HG03066 (cell line): Measurements from ENCODE around the gene SSU72.

ENCODE experiments used
- ATAC-seq: cut with Tn5 transposase; IDR thresholded peaks from one replicate; pipeline ENCODE4 v1.9.1; 2021; ENCODE audit warnings: low read depth; ENCODE audit not compliant: unreplicated experiment

SSU72 gene

GRCh38 chr1:1545946-1546737 lies 28.5 kb downstream of the SSU72 start:
- ATAC-seq, result no peak

DNA sequence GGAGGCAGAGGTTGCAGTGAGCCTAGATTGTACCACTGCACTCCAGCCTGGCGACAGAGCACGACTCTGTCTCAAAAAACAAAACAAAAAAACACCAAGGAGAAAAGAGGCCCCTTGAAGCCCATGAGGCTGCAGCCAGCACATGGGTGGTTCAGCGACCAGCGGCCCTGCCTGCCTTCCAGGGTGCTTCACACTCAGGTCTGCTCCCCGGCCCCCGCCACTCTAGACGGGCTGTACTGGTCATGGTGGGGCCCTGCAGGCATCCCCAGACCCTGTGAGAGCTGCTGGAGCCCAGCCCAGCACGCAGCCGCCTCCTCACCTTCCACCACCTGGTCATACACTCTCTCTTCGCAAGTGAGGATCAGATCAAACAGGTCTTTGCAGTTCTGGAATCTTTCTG lies 30.1 kb downstream of the SSU72 start:
- ATAC-seq, result no peak

GRCh38 chr1:1543706-1544099 lies 31.0 kb downstream of the SSU72 start:
- ATAC-seq, result no peak

- ATAC-seq, result no peak
Measured at GRCh38 chr1:1542766-1543705, 31.6 kb downstream of the SSU72 start.

GRCh38 chr1:1541956-1542765 lies 32.5 kb downstream of the SSU72 start:
- no peak for ATAC-seq

DNA sequence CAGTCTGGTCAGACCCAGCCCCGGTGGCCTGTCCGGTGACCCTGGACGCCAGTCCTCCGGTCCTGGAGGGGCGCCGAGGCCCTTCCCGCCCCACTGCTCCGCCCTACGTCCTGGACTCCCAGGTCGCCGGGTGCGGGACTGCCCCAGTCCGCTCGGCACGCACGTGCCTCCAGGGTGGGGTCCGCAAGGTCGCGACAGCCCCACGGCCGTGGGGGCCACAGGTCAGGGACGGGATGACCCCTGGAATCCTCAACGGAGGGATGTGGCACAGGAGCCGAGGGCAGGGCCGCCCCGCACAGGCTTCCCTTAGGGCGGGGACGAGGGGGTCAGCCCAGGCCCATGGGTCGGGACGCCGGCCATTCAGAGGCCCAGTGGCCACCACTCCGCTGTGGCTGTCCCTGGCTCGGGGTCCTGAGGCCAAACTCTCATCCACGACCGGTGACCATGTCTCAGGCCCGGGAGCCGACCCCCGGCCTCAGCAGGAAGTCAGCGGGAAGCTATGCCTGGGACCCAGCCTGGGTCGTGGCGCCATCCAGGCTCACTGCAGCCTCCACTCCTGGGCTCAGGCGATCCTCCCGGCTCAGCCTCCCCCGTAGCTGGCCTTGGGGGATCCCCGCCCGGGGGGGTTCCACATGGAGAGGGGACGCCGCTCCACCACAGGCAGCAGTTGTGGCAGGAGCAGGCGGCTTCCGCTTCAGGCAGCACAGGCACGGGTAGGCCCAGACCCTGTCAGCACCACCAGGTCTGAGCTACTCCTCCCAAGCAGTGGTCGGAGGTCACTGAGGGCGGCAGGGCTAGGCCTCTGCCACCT lies 33.6 kb downstream of the SSU72 start:
- no peak for ATAC-seq

GRCh38 chr1:1540090-1540817 lies 34.4 kb downstream of the SSU72 start, which contains the start of gene TMEM240:
Gene TMEM240 (minus strand): TSS chr1:1540624. CDS start chr1:1540346, 278 bp downstream.
- ATAC-seq, result no peak

DNA sequence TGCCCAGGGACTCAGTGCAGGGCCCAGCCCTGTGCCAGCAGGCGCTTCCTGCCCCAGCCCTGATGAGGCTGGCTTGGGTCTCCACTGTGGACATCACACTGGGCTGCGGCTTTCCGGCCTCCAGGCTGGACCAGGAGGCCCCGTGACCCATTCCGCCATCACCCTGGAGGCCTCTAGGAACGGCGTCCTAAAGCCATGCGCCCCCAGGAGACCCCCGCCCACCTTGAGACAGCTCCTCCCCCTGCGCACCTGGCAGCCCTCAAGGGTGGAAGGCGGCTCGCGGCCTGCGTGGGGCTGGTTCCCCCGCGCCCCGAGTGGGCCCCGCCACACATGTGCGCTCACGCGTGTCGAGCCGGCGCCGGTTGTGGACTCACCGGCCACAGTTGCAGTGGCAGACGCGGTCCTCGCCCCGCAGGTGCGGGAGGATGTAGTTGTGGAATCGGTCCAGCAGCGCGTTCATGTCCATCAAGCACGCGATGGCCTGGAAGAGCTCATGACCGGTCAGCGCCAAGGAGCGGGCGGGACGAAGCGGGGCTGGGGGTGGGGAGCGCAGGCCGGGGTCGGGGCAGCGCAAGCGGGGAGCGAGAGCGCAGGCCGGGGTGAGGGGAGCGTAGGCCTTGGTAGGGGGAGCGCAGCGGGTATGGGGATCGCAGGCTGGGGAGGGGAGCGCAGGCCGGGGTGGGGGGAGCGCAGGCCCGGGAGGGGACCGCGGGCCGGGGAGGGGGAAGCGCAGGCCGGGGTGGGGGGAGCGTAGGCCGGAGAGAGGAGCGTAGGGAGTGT lies 35.2 kb downstream of the SSU72 start:
- ATAC-seq, result no peak

- ATAC-seq, result no peak
Measured at GRCh38 chr1:1538989-1539309, 35.7 kb downstream of the SSU72 start.

DNA sequence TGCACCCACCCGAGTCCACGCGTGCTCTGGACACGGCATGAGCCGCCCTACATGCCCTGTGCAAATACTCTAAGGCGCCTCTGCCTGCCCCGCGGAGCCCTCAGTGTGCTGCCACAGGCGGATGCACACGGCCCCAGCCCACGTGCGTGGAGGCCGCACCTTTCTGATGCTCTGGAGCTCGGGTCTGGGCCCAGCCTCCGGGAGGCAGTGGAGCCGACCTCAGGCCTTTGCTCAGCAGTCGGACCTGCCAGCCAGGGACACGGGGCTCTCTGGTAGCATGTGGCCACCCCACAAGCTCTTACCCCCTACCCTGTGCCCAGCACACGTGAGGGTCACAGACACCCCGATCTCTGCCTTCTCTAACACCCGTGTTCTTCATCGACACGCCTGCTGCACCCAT lies 36.3 kb downstream of the SSU72 start:
- ATAC-seq, result no peak

GRCh38 chr1:1537626-1538250 lies 36.9 kb downstream of the SSU72 start:
- ATAC-seq, result no peak

DNA sequence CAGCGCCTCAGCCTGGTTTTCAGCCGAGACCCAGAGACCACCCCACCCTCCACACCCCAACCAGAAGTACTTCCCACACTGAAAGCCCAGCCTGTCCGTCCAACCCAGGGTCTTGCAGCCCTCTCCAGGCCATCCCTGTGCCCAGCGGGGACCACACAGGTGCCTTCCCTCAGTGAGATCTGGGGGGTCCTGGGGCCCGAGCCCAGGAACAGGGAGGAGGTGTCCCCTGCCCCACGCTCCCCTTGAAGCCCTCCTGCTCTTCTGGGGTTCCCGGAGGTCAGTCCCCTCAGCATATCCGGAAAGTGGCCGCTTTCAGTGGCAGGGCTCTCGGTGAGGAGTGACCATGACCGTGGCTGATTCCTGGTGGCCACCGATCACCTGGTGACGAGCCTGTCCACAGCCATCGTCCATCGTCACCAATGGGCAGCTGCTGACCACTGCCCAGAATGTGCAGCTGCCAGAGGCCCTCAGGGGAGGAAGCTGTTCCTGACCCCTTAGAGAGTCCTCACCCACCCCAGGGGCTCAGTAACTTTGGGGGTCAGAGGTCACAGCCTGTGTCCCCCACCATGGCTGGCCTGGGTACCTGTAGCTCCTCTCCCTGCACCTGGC lies 37.6 kb downstream of the SSU72 start:
- ATAC-seq, result no peak

GRCh38 chr1:1536019-1536937 lies 38.4 kb downstream of the SSU72 start:
- no peak for ATAC-seq

DNA sequence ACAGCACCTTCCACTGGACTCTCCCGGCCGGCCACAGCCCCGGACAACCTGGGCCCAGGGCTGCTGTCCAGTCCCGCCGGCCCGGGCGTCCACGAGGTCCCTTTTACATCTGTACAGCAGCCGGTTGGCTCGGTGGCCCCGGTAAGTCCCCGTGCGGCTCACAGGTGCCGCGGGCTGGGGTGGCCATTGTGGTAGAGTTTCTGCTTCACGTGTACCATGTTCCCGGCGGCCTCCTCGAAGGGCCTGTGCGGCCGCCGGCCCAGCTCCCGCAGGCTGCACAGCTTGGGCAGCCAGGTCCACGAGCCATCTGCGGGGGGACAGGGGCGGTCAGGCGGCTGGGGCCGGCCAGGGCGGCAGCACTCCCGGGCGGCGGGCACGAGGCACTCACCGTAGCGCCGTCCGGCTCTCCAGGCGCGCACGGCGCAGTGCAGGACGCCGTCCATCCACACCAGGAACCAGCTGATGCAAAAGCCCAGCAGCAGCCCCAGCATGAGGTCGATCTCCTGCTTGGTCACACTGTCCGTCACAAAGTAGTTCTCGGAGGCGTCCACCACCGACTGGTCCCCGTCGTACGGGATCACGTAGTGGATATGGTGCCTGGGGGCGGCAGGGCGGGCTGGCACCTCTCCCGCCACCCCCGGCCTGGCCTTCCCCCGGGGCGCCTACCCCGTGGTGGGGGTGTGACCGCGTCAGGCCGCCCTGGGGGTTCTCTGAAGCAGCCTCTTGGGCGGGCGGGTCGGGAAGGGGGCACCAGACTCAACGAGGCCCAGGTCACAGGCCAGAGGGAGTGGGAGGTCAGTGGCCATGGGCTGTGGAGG lies 39.3 kb downstream of the SSU72 start:
- ATAC-seq, result no peak

DNA sequence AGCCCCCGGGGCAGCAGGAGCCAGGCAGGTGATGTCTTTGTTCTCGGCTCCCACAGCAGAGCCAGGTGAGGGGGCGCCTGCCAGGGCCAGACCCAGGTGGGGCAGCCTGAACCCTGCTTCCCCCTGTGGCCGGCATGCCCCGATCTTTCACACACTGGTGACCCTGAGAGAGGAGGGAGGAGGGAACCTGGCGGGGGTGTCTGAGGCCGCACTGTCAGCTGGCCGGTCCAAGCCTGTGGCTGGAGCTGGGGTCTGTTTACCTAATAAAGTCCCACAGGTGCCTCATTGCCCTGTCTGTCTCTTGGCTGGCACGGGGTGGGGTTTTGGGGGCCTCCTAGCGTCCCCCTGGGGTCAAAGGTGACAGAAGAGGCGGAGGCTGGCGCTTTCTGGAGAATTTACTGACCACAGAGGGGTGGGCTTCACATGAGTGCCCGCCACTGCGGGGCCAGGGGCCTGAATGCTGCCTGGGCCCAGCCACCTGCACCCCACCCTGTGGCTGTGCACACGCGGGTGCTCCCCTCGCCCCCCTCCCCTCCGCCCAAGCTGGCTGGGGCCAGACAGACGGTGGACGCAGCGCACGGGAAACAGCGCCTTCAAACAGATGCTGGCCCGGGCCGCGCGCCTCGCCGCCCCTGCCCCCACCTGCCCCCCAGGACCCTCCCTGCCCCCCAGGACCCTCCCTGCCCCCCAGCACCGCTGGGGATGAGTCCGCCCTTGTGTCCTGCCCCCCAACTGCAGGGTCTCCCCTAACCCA lies 40.1 kb downstream of the SSU72 start:
- no peak for ATAC-seq
